PFSK-1 (cell line): ENCODE data around the gene TENT4A.

Experiments
- POLR2AphosphoS5 ChIP-seq: IDR thresholded peaks from 2 replicates; pipeline ENCODE4 v1.6.1; 2012; ENCODE audit warnings: low read depth, mild to moderate bottlenecking, control low read depth, low read length, moderate library complexity
- SIN3A ChIP-seq: IDR thresholded peaks from 2 replicates; pipeline ENCODE4 v1.6.1; 2012; ENCODE audit warnings: mild to moderate bottlenecking, low read length, moderate library complexity, borderline replicate concordance; ENCODE audit not compliant: insufficient read depth
- TAF1 ChIP-seq: IDR thresholded peaks from 2 replicates; pipeline ENCODE4 v1.6.1; 2012; ENCODE audit warnings: low read length, control low read depth, borderline replicate concordance; ENCODE audit not compliant: insufficient read depth
- TF ChIP-seq, protein P1 (sequence below), 2 experiments: IDR thresholded peaks; 2 replicates each; pipeline versions ENCODE4 v1.6.1 to v1.8.0; 2011 to 2012; ENCODE audit warnings: low read depth in 2 of 2, low read length in 2 of 2, control low read depth in 1 of 2, inconsistent platforms in 1 of 2, mild to moderate bottlenecking in 1 of 2, moderate library complexity in 1 of 2; ENCODE audit not compliant: insufficient read depth in 1 of 2

DNA sequence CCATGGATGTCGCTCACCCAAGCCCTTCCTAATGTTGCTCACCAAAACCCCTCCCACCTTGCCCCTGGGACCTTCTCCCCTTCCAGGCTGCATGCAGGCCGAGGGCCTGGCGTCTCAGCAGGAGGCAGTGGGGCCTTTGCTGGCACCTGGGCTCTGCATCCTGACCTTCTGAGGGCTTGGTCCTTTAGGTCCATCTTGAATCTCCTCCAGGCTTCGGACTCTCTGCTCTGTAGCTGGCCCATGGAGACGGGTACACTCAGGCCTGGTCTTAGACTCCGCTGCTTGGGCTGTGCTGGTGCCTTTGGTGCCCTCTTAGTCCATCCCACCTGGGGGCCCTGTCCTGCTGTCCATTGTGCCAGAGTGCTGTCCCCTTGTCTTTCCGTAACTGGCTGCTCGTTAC is 14.0 kb downstream of the TENT4A start:
- no peak for TF ChIP-seq POLR2AphosphoS5
- TF ChIP-seq, protein P1, sequence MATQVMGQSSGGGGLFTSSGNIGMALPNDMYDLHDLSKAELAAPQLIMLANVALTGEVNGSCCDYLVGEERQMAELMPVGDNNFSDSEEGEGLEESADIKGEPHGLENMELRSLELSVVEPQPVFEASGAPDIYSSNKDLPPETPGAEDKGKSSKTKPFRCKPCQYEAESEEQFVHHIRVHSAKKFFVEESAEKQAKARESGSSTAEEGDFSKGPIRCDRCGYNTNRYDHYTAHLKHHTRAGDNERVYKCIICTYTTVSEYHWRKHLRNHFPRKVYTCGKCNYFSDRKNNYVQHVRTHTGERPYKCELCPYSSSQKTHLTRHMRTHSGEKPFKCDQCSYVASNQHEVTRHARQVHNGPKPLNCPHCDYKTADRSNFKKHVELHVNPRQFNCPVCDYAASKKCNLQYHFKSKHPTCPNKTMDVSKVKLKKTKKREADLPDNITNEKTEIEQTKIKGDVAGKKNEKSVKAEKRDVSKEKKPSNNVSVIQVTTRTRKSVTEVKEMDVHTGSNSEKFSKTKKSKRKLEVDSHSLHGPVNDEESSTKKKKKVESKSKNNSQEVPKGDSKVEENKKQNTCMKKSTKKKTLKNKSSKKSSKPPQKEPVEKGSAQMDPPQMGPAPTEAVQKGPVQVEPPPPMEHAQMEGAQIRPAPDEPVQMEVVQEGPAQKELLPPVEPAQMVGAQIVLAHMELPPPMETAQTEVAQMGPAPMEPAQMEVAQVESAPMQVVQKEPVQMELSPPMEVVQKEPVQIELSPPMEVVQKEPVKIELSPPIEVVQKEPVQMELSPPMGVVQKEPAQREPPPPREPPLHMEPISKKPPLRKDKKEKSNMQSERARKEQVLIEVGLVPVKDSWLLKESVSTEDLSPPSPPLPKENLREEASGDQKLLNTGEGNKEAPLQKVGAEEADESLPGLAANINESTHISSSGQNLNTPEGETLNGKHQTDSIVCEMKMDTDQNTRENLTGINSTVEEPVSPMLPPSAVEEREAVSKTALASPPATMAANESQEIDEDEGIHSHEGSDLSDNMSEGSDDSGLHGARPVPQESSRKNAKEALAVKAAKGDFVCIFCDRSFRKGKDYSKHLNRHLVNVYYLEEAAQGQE (IDR thresholded peaks at IDR 0.05; ENCODE audit: insufficient read depth in 1 of 2, low read depth in 2 of 2, low read length in 2 of 2) = no peak
- no peak for TF ChIP-seq TAF1
- no peak for TF ChIP-seq SIN3A
